Activated T-helper 17 cell treated with anti-CD3 and anti-CD28 coated beads, Interleukin-2, amount 50 U/mL, for 72 hours (primary cell): ENCODE data around the gene RTL10. TPM values are rescaled to one million over a fixed set of nuclear protein-coding genes. Genes with fewer than 3 reads are reported as not detected.

Experiments used
- total RNA-seq, 2 donors: library from RNA; stranded (reverse); gene quantifications; one replicate each; pipeline ENCODE4 v1.2.3, GENCODE V29; 2022

The RTL10 gene
- total RNA-seq, 2 donors from 2014 or later: 13.0 to 16.4 TPM

Other genes starting within 250 kb of the RTL10 start
- under 1 TPM; 0.41 to 0.42 TPM for gene SEPTIN5, start 140.4 kb downstream of the RTL10 start, total RNA-seq
- not detected for gene GP1BB, start 131.3 kb downstream of the RTL10 start, total RNA-seq
- not detected for gene TBX1, start 94.1 kb downstream of the RTL10 start, total RNA-seq
- 10 to 100 TPM; 10.8 to 14.4 TPM for gene GNB1L, start within 50 bp of the RTL10 start, total RNA-seq
- gene COMT, start 86.9 kb upstream of the RTL10 start, total RNA-seq: 100 to 1,000 TPM in 1 of 2 donors, 10 to 100 TPM in 1; 53.4 to 133 TPM
- gene TXNRD2, start 86.9 kb upstream of the RTL10 start, total RNA-seq: 10 to 100 TPM; 14.1 to 21.4 TPM
- gene ARVCF, start 161.9 kb upstream of the RTL10 start, total RNA-seq: 1 to 10 TPM; 1.0 to 1.2 TPM
- gene TANGO2, start 166.2 kb upstream of the RTL10 start, total RNA-seq: 10 to 100 TPM; 19.3 to 28.2 TPM
- 10 to 100 TPM; 42.8 to 43.2 TPM for gene DGCR8, start 225.4 kb upstream of the RTL10 start, total RNA-seq